SK-N-SH (cell line): ENCODE data around the gene LRRC27. TPM values are rescaled to one million over a fixed set of nuclear protein-coding genes. Genes with fewer than 3 reads are reported as not detected.
"Not testable (repeated sequence)": the region's sequence is repeated elsewhere in the genome, so short reads cannot be mapped to it uniquely, and the experiment has no call there.

Experiments
- CTCF ChIA-PET: fragments of 300-600, 350-600 bp; formaldehyde crosslinking; extraction: SDS; loops from one replicate; lab custom pipeline; 2021; lab: Yijun Ruan, JAX
- POLR2A ChIA-PET: fragments of 350-600 bp; sonication (Branson Sonifier 250); formaldehyde crosslinking; extraction: SDS; loops from one replicate; lab custom pipeline; 2020; ENCODE audit warnings: antibody characterized with exemption, inconsistent platforms; lab: Yijun Ruan, JAX
- DNase-seq: peaks from one replicate; pipeline ENCODE4 v3.0.0; 2012
- H2AFZ ChIP-seq: fragments of 200-600 bp; sonication (generic); 2 replicates; pipeline ENCODE4 v1.8.1; 2016; ENCODE audit warnings: antibody characterized with exemption, mild to moderate bottlenecking, low read depth
- H3F3A ChIP-seq: fragments of 200-600 bp; sonication (generic); replicated peaks from 2 replicates; pipeline ENCODE3; 2016; ENCODE audit warnings: antibody characterized with exemption, mild to moderate bottlenecking; ENCODE audit not compliant: insufficient read depth
- H3K27ac ChIP-seq, 2 experiments: fragments of 200-500 bp in 1 of 2; fragments of 200-600 bp in 1 of 2; sonication (Bioruptor generic) in 1 of 2; sonication (generic), shearing (Covaris generic) in 1 of 2; 2 replicates each; pipeline versions ENCODE4 v1.5.1 to v1.6.1; 2014 to 2016; ENCODE audit warnings: low read depth in 2 of 2, inconsistent platforms in 1 of 2, low read length in 1 of 2, mild to moderate bottlenecking in 1 of 2, mixed read lengths in 1 of 2
- H3K27me3 ChIP-seq: fragments of 200-600 bp; sonication (generic), shearing (Covaris generic); 2 replicates; pipeline ENCODE4 v1.6.1; 2016; ENCODE audit warnings: mixed run types; ENCODE audit not compliant: insufficient read depth
- H3K36me3 ChIP-seq, 2 experiments: fragments of 200-500 bp in 1 of 2; fragments of 200-600 bp in 1 of 2; sonication (Bioruptor generic) in 1 of 2; sonication (generic) in 1 of 2; replicated peaks in 1 of 2; 2 replicates each; pipeline versions ENCODE3 to v1.5.1; 2014 to 2016; ENCODE audit warnings: low read length in 1 of 2, mild to moderate bottlenecking in 1 of 2; ENCODE audit not compliant: insufficient read depth in 2 of 2, control insufficient read depth in 1 of 2
- H3K4me1 ChIP-seq, 2 experiments: fragments of 200-500 bp in 1 of 2; fragments of 200-600 bp in 1 of 2; sonication (Bioruptor generic) in 1 of 2; sonication (generic), shearing (Covaris generic) in 1 of 2; 2 replicates each; pipeline versions ENCODE4 v1.5.1 to v1.6.1; 2014 to 2016; ENCODE audit warnings: low read depth in 1 of 2, low read length in 1 of 2, mixed run types in 1 of 2; ENCODE audit not compliant: insufficient read depth in 2 of 2, control insufficient read depth in 1 of 2
- H3K4me2 ChIP-seq: fragments of 200-600 bp; sonication (generic), shearing (Covaris generic); 2 replicates; pipeline ENCODE4 v1.6.1; 2017; ENCODE audit warnings: mixed run types
- H3K4me3 ChIP-seq, 2 experiments: fragments of 200-500 bp in 1 of 2; fragments of 200-600 bp in 1 of 2; sonication (Bioruptor generic) in 1 of 2; sonication (generic), shearing (Covaris generic) in 1 of 2; 2 replicates each; pipeline versions ENCODE4 v1.5.1 to v1.8.1; 2014 to 2016; ENCODE audit warnings: low read depth in 2 of 2, inconsistent platforms in 1 of 2, low read length in 1 of 2, mild to moderate bottlenecking in 1 of 2, mixed read lengths in 1 of 2, moderate library complexity in 1 of 2
- H3K79me2 ChIP-seq: fragments of 200-600 bp; sonication (generic); 2 replicates; pipeline ENCODE4 v1.8.1; 2017; ENCODE audit warnings: mild to moderate bottlenecking; ENCODE audit not compliant: insufficient read depth
- H3K9ac ChIP-seq: fragments of 200-600 bp; sonication (generic); 2 replicates; pipeline ENCODE4 v1.6.1; 2017; ENCODE audit warnings: mixed run types
- H3K9me2 ChIP-seq: fragments of 200-600 bp; sonication (generic); 2 replicates; pipeline ENCODE4 v1.6.1; 2017; ENCODE audit warnings: mixed run types
- H3K9me3 ChIP-seq: fragments of 200-600 bp; sonication (generic); 2 replicates; pipeline ENCODE4 v1.6.1; 2017; ENCODE audit warnings: mixed run types, mild to moderate bottlenecking, moderate library complexity
- H4K20me1 ChIP-seq: fragments of 200-600 bp; sonication (generic); 2 replicates; pipeline ENCODE4 v1.6.1; 2017; ENCODE audit warnings: mild to moderate bottlenecking, mixed run types; ENCODE audit not compliant: insufficient read depth
- ELF1 ChIP-seq: IDR thresholded peaks from 2 replicates; pipeline ENCODE4 v1.4.0; 2012
- FOXJ3 ChIP-seq: sonication (generic); formaldehyde crosslinking; IDR thresholded peaks from 2 replicates; pipeline ENCODE4 v1.5.1; 2020; ENCODE audit warnings: mild to moderate bottlenecking, missing genetic modification reagents
- FOXM1 ChIP-seq: IDR thresholded peaks from 2 replicates; pipeline ENCODE4 v1.4.0; 2012; ENCODE audit warnings: low read depth, mild to moderate bottlenecking
- GABPA ChIP-seq: IDR thresholded peaks from 2 replicates; pipeline ENCODE4 v1.4.0; 2012; ENCODE audit warnings: low read depth, mild to moderate bottlenecking
- GATA2 ChIP-seq: sonication (generic); formaldehyde crosslinking; IDR thresholded peaks from 2 replicates; pipeline ENCODE4 v1.5.0; 2020; ENCODE audit warnings: mild to moderate bottlenecking, missing genetic modification reagents
- MXI1 ChIP-seq: IDR thresholded peaks from 2 replicates; pipeline ENCODE4 v1.6.1; 2012; ENCODE audit warnings: mild to moderate bottlenecking, low read depth, low read length, improper control_type of control experiment
- NFIC ChIP-seq: IDR thresholded peaks from 2 replicates; pipeline ENCODE4 v1.4.0; 2012; ENCODE audit warnings: borderline replicate concordance
- NRF1 ChIP-seq: IDR thresholded peaks from 2 replicates; pipeline ENCODE4 v1.6.1; 2012; ENCODE audit warnings: low read depth, mild to moderate bottlenecking, low read length
- RAD21 ChIP-seq: IDR thresholded peaks from 2 replicates; pipeline ENCODE4 v1.6.1; 2012; ENCODE audit warnings: mild to moderate bottlenecking, low read length
- RCOR1 ChIP-seq: fragments of 150-350 bp; IDR thresholded peaks from 2 replicates; pipeline ENCODE4 v1.6.1; 2017; ENCODE audit warnings: antibody characterized with exemption, low read length
- RXRA ChIP-seq: IDR thresholded peaks from 2 replicates; pipeline ENCODE4 v1.4.0; 2012; ENCODE audit warnings: low read depth, mild to moderate bottlenecking, borderline replicate concordance
- TEAD4 ChIP-seq: IDR thresholded peaks from 2 replicates; pipeline ENCODE4 v1.4.0; 2012; ENCODE audit warnings: mild to moderate bottlenecking, borderline replicate concordance; ENCODE audit not compliant: insufficient read depth
- USF2 ChIP-seq: fragments of 150-350 bp; IDR thresholded peaks from 2 replicates; pipeline ENCODE4 v1.6.1; 2017; ENCODE audit warnings: antibody characterized with exemption, low read length, low read depth, borderline replicate concordance
- WGBS: methylation state at CpG from one replicate; pipeline ENCODE4 v1.1.6; 2017; ENCODE audit warnings: low lambda C conversion rate; 5-methylcytosine and 5-hydroxymethylcytosine counted together
- polyA plus RNA-seq, 3 experiments: library from polyadenylated mRNA; depleted of rRNA; stranded (reverse); fragments of >200 nt; gene quantifications; 2 replicates each; pipeline ENCODE4 v1.2.3, GENCODE V29; 2012

LRRC27 gene
- polyA plus RNA-seq, 1 of the 3 experiments (the other 2 are of a cell fraction), result 10.0 TPM

- TF ChIP-seq RCOR1 (no peak), GABPA (no peak), TEAD4 (no peak)
- TF ChIP-seq, all 33 proteins: peak for 0
These were observed 5.0 kb downstream of the LRRC27 start (continued) for GRCh38 chr10:132336919-132337407.

GRCh38 chr10:132337854-132338253 lies 5.9 kb downstream of the LRRC27 start:
- WGBS, result 99% methylated on average over 7 of the region's 7 CpGs
- not testable (repeated sequence) for H3K4me2 ChIP-seq, H2AFZ ChIP-seq

GRCh38 chr10:132338876-132339275 lies 6.9 kb downstream of the LRRC27 start:
- no peaks in the 10 kb centered on the region for H3K9me3 ChIP-seq
- TF ChIP-seq USF2 (no peak), RXRA (no peak), GATA2 (CRISPR knock-in tag) (no peak)
- H3F3A ChIP-seq, result no peaks in the 10 kb centered on the region
- no peak overlapping the region for H3K27ac ChIP-seq
- H3K4me2 ChIP-seq, result no peak overlapping the region
- no peaks in the 10 kb centered on the region for H3K9me2 ChIP-seq
- H3K27me3 ChIP-seq, result no peaks in the 10 kb centered on the region
- no peaks in the 10 kb centered on the region for H4K20me1 ChIP-seq
- no peak for DNase-seq
- WGBS, result 88% methylated on average over 7 of the region's 10 CpGs
- POLR2A ChIA-PET, result no interaction called here
- H3K9ac ChIP-seq, result no peak overlapping the region
- H3K4me1 ChIP-seq, result peaks cover 0 to 4% of the 10 kb centered on the region in 2 experiments; a peak in 1 of 4 replicates
- H3K4me3 ChIP-seq, result no peak overlapping the region
- H3K79me2 ChIP-seq, result no peaks in the 10 kb centered on the region
- CTCF ChIA-PET, result interaction anchor here (1.2 to 1.8 kb wide), 4 partner anchors 22 to 116 kb away, joined by 3 to 7 read pairs (median 5); no protein-coding TSS in a partner anchor
- peaks cover 29 to 47% of the 10 kb centered on the region in 2 experiments for H3K36me3 ChIP-seq
- H2AFZ ChIP-seq, result no peak overlapping the region

More at GRCh38 chr10:132337854-132338253, 5.9 kb downstream of the LRRC27 start:
- H3K4me3 ChIP-seq, H3K79me2 ChIP-seq, DNase-seq, H3K27me3 ChIP-seq, H3K4me1 ChIP-seq, H3K9me2 ChIP-seq, H3F3A ChIP-seq, H4K20me1 ChIP-seq, POLR2A ChIA-PET, H3K27ac ChIP-seq, H3K9ac ChIP-seq, H3K9me3 ChIP-seq: not testable (repeated sequence)
- CTCF ChIA-PET, result interaction anchor here (1.3 kb wide), 2 partner anchors 15 to 114 kb away, joined by 3 to 7 read pairs; no protein-coding TSS in a partner anchor
- H3K36me3 ChIP-seq, result peaks cover 32 to 41% of the 10 kb centered on the region in 2 experiments

- H3K27me3 ChIP-seq, result no peaks in the 10 kb centered on the region
- no peak overlapping the region for H3K4me2 ChIP-seq
- H3K27ac ChIP-seq, result no peak overlapping the region
- no peak overlapping the region for H3K4me3 ChIP-seq
- DNase-seq, result no peak
- TF ChIP-seq USF2, result no peak
- no peak for TF ChIP-seq FOXM1
- TF ChIP-seq GATA2 (CRISPR knock-in tag), result no peak
- no peak for TF ChIP-seq NRF1
- no peak for TF ChIP-seq ELF1
- no peak for TF ChIP-seq RAD21
- TF ChIP-seq FOXJ3 (CRISPR knock-in tag), result no peak
- TF ChIP-seq TEAD4, result no peak
- TF ChIP-seq GABPA, result no peak
- TF ChIP-seq MXI1, result no peak
- no peak for TF ChIP-seq NFIC
- 98% methylated on average over 4 of the region's 11 CpGs for WGBS
- CTCF ChIA-PET, result interaction anchor here (1.2 to 1.8 kb wide), 3 partner anchors 22 to 116 kb away, joined by 3 to 7 read pairs (median 3); no protein-coding TSS in a partner anchor
- H4K20me1 ChIP-seq, result no peaks in the 10 kb centered on the region
- no peak overlapping the region for H3K9ac ChIP-seq
- H3K79me2 ChIP-seq, result no peaks in the 10 kb centered on the region
- no peaks in the 10 kb centered on the region for H3K9me3 ChIP-seq
- no peaks in the 10 kb centered on the region for H3F3A ChIP-seq
- peaks cover 0 to 4% of the 10 kb centered on the region in 2 experiments; a peak in 1 of 4 replicates for H3K4me1 ChIP-seq
- peaks cover 26 to 49% of the 10 kb centered on the region in 2 experiments for H3K36me3 ChIP-seq
- H3K9me2 ChIP-seq, result no peaks in the 10 kb centered on the region
- POLR2A ChIA-PET, result no interaction called here
- H2AFZ ChIP-seq, result no peak overlapping the region
These were observed 7.3 kb downstream of the LRRC27 start for GRCh38 chr10:132339276-132339675.
